ENCODE measurements around the gene CACNA1A. TPM values are rescaled to one million over a fixed set of nuclear protein-coding genes. Genes with fewer than 3 reads are reported as not detected.

CACNA1A gene
- total RNA-seq, 2 experiments from 2014 or later: 0.30 to 0.45 TPM

DNA sequence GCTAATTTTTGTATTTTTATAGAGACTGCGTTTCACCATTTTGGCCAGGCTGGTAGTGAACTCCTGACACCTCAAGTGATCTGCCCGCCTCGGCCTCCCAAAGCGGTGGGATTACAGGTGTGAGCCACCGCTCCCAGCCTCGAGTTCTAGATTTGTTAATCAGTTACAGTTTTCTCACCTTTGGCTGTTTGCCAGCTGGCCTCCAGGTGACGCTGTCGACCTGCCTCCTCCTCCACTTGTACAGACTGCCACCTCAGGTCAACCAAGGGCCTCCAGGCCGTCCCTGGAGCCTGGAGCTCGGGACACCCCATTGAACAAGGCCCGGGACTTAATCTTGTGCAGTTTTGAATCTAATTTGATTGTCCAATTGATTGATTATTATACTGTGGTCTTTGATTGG, 310.6 kb downstream of the CACNA1A start:
- Mint-ChIP-seq H3K4me1 (ENCODE audit: low read depth) (peaks cover 21% of the 10 kb centered on the region), H3K27me3 (no peaks in the 10 kb centered on the region), H3K4me3 (peak overlapping the region; percentile 20), H3K36me3 (ENCODE audit: low read depth) (no peaks in the 10 kb centered on the region), H3K9me3 (no peaks in the 10 kb centered on the region), H3K27ac (peak overlapping the region; percentile 51)
- Histone ChIP-seq H3K4me3 (ENCODE audit: low read length) (no peak overlapping the region), H3K4me1 (ENCODE audit: insufficient read depth, low read length) (peaks cover 48% of the 10 kb centered on the region), H3K9me3 (ENCODE audit: control insufficient read depth in 1 of 2, insufficient read depth in 1 of 2, low read length in 2 of 2) (no peaks in the 10 kb centered on the region), H3K36me3 (ENCODE audit: insufficient read depth, low read length) (no peaks in the 10 kb centered on the region), H3K27me3 (ENCODE audit: control insufficient read depth in 1 of 2, insufficient read depth in 2 of 2, low read length in 2 of 2) (no peaks in the 10 kb centered on the region), H3K27ac (ENCODE audit: low read depth in 1 of 2, low read length in 2 of 2) (no peak overlapping the region)
- DNase-seq (peak; percentile 34 to 80 (median 56)), ATAC-seq (ENCODE audit: poor library complexity) (no peak)
- POLR2A ChIA-PET: interaction anchor here (1.8 to 3.3 kb wide), 7 partner anchors 25 to 67 kb away, joined by 11 to 34 read pairs (median 17); partner anchors contain the start of genes IER2 and STX10
- intact Hi-C loops (cut with DNase I, micrococcal nuclease): no loop called here
- CTCF ChIA-PET: interaction anchor here (0.7 to 3.2 kb wide), 31 partner anchors 9 to 652 kb away, joined by 3 to 30 read pairs (median 6); partner anchors contain the start of genes IER2 and STX10
- TF ChIP-seq, protein P1, sequence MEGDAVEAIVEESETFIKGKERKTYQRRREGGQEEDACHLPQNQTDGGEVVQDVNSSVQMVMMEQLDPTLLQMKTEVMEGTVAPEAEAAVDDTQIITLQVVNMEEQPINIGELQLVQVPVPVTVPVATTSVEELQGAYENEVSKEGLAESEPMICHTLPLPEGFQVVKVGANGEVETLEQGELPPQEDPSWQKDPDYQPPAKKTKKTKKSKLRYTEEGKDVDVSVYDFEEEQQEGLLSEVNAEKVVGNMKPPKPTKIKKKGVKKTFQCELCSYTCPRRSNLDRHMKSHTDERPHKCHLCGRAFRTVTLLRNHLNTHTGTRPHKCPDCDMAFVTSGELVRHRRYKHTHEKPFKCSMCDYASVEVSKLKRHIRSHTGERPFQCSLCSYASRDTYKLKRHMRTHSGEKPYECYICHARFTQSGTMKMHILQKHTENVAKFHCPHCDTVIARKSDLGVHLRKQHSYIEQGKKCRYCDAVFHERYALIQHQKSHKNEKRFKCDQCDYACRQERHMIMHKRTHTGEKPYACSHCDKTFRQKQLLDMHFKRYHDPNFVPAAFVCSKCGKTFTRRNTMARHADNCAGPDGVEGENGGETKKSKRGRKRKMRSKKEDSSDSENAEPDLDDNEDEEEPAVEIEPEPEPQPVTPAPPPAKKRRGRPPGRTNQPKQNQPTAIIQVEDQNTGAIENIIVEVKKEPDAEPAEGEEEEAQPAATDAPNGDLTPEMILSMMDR (IDR thresholded peaks at IDR 0.05): peak; percentile 59

DNA sequence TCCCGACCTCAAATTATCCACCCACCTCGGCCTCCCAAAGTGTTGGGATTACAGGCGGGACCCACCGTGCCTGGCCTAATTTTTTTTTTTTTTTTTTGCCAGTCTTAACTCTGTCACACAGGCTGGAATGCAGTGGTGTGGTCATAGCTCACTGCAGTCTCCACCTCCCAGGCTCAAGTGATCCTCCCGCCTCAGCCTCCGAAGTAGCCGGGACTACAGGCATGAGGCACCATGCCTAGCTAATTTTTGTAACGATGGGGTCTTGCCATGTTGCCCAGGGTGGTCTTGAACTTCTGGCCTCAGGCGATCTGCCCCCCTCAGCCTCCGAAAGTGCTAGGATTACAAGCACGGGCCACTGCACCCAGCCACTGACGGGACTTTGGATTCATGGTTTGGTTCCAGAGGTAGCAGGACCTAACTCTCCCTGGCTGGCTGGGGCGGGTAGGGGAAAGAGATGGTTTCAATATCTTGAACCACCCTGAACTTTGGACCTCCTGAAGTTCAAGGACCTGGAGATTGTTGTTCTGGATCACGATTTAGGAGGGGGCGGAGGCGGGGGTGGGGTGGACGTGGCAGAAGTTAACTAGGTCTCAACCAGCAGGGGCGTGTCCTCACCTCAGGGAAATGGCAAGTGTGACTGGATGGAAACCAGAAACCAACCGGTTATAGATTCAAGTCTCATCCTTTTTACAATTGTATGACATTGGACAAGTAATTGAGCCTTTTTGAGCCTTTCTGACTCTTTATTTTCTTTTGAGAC, 315.3 kb downstream of the CACNA1A start:
- TF ChIP-seq, protein P1 (IDR thresholded peaks at IDR 0.05): no peak
- peak in 1 of 14 experiments; percentile 21 for DNase-seq
- no peaks in the 10 kb centered on the region for H3K36me3 Mint-ChIP-seq (ENCODE audit: low read depth)
- H3K27ac ChIP-seq (ENCODE audit: low read depth in 1 of 2, low read length in 2 of 2): no peak overlapping the region
- H3K27me3 ChIP-seq (ENCODE audit: control insufficient read depth in 1 of 2, insufficient read depth in 2 of 2, low read length in 2 of 2): no peaks in the 10 kb centered on the region
- CTCF ChIA-PET: interaction anchor here (1.6 kb wide), 1 partner anchor 41 kb away, joined by 5 read pairs; the partner anchor contains the start of genes IER2 and STX10
- H3K4me3 Mint-ChIP-seq: no peak overlapping the region
- H3K27me3 Mint-ChIP-seq: no peaks in the 10 kb centered on the region
- no peaks in the 10 kb centered on the region for H3K9me3 ChIP-seq (ENCODE audit: control insufficient read depth in 1 of 2, insufficient read depth in 1 of 2, low read length in 2 of 2)
- H3K36me3 ChIP-seq (ENCODE audit: insufficient read depth, low read length): no peaks in the 10 kb centered on the region
- no peak overlapping the region for H3K4me3 ChIP-seq (ENCODE audit: low read length)
- POLR2A ChIA-PET: interaction anchor here (0.9 to 1.3 kb wide), 2 partner anchors 23 to 38 kb away, joined by 3 to 4 read pairs; no protein-coding TSS in a partner anchor
- peaks cover 64% of the 10 kb centered on the region for H3K4me1 ChIP-seq (ENCODE audit: insufficient read depth, low read length)
- no peaks in the 10 kb centered on the region for H3K9me3 Mint-ChIP-seq
- intact Hi-C loops (cut with DNase I, micrococcal nuclease): loop anchor here in 1 of 2 experiments (5.0 kb wide), 1 partner anchor 39 kb away; the partner anchor contains the start of genes IER2 and STX10
- no peak overlapping the region for H3K27ac Mint-ChIP-seq
- no peak for ATAC-seq (ENCODE audit: poor library complexity)
- H3K4me1 Mint-ChIP-seq (ENCODE audit: low read depth): peaks cover 40% of the 10 kb centered on the region

DNA sequence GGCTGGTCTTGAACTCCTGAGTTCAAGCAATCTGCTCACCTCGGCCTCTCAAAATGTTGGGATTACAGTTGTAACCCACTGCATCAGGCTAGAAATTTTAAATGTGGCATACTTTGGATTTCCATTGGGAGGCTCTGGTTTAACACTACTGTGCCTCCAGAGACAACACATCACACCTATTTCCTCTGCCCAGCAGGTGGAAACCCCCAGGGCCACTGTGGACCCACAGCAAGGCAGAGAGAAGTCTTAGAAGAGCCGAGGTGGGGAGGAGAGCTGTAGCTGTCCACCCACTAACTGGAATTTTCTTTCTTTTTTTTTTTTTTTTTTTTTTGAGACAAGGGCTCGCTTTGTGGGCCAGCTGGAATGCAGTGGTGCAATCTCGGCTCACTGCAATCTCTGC, 316.7 kb downstream of the CACNA1A start:
- CTCF ChIA-PET: interaction anchor here (1.6 kb wide), 1 partner anchor 39 kb away, joined by 5 read pairs; the partner anchor contains the start of genes IER2 and STX10
- no peak overlapping the region for H3K27ac Mint-ChIP-seq
- no peak for ATAC-seq (ENCODE audit: poor library complexity)

More for the DNA sequence above, 316.7 kb downstream of the CACNA1A start:
- H3K27ac ChIP-seq (ENCODE audit: low read depth in 1 of 2, low read length in 2 of 2): no peak overlapping the region
- no peaks in the 10 kb centered on the region for H3K9me3 ChIP-seq (ENCODE audit: control insufficient read depth in 1 of 2, insufficient read depth in 1 of 2, low read length in 2 of 2)
- POLR2A ChIA-PET: interaction anchor here (0.6 to 1.3 kb wide), 3 partner anchors 22 to 1027 kb away, joined by 4 read pairs; partner anchors contain the start of gene ZNF136
- H3K27me3 Mint-ChIP-seq: no peaks in the 10 kb centered on the region
- H3K4me3 ChIP-seq (ENCODE audit: low read length): no peak overlapping the region
- no peaks in the 10 kb centered on the region for H3K27me3 ChIP-seq (ENCODE audit: control insufficient read depth in 1 of 2, insufficient read depth in 2 of 2, low read length in 2 of 2)
- intact Hi-C loops (cut with DNase I, micrococcal nuclease): no loop called here
- peaks cover 56% of the 10 kb centered on the region for H3K4me1 ChIP-seq (ENCODE audit: insufficient read depth, low read length)
- H3K36me3 ChIP-seq (ENCODE audit: insufficient read depth, low read length): no peaks in the 10 kb centered on the region
- no peaks in the 10 kb centered on the region for H3K9me3 Mint-ChIP-seq
- no peaks in the 10 kb centered on the region for H3K36me3 Mint-ChIP-seq (ENCODE audit: low read depth)
- no peak overlapping the region for H3K4me3 Mint-ChIP-seq
- peaks cover 30% of the 10 kb centered on the region for H3K4me1 Mint-ChIP-seq (ENCODE audit: low read depth)
- TF ChIP-seq, protein P1 (IDR thresholded peaks at IDR 0.05): no peak
- no peak for DNase-seq
